GM21381 (cell line): ENCODE data around the gene FAM83F.

Source experiments
- ATAC-seq: cut with Tn5 transposase; IDR thresholded peaks from one replicate; pipeline ENCODE4 v1.9.1; 2021; ENCODE audit warnings: mild to moderate bottlenecking, moderate library complexity; ENCODE audit not compliant: unreplicated experiment

The FAM83F gene

GRCh38 chr22:40056154-40056553 is 61.4 kb downstream of the FAM83F start:
- no peak for ATAC-seq

DNA sequence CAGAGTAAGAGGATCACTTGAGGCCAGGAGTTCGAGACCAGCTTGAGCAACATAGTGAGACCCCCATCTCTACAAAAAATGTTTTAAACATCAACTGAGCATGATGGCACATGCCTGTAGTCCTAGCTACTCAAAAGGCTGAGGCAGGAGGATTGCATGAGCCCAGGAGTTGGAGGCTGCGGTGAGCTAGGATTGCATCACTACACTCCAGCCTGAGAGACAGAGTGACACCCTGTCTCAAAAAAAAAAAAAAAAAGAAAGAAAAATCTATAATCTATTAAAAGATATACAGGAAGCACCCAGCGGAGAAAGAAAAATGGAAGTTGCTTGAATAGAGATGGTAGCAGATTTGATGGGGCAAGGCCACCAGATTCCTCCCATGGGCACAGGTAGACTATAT is 61.8 kb downstream of the FAM83F start:
- ATAC-seq: no peak

GRCh38 chr22:40057652-40058051 is 62.9 kb downstream of the FAM83F start:
- ATAC-seq: no peak

GRCh38 chr22:40058265-40058664 is 63.5 kb downstream of the FAM83F start:
- no peak for ATAC-seq

- ATAC-seq: no peak
These were observed 71.2 kb downstream of the FAM83F start for GRCh38 chr22:40065981-40066380.

DNA sequence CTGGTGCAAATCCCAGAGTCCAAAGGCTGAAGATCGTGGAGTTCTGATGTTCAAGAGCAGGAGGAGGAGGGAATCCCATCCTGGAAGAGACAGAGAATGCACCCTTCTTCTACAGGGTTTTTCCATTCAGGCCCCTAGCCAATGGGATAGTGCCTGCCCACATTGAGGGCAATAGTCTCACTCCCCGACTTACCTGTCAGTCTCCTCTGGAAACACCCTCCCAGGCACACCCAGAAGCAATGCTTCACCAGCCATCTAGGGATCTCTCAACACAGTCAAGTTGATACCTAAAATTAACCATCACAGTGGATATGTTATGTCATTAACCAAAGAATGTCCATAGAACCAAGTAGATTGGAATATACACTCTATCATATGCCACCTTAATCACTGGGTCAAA is 72.9 kb downstream of the FAM83F start:
- no peak for ATAC-seq

GRCh38 chr22:40070701-40071100 is 75.9 kb downstream of the FAM83F start:
- no peak for ATAC-seq

- ATAC-seq: no peak
These were observed 77.0 kb downstream of the FAM83F start for GRCh38 chr22:40071720-40072119.

DNA sequence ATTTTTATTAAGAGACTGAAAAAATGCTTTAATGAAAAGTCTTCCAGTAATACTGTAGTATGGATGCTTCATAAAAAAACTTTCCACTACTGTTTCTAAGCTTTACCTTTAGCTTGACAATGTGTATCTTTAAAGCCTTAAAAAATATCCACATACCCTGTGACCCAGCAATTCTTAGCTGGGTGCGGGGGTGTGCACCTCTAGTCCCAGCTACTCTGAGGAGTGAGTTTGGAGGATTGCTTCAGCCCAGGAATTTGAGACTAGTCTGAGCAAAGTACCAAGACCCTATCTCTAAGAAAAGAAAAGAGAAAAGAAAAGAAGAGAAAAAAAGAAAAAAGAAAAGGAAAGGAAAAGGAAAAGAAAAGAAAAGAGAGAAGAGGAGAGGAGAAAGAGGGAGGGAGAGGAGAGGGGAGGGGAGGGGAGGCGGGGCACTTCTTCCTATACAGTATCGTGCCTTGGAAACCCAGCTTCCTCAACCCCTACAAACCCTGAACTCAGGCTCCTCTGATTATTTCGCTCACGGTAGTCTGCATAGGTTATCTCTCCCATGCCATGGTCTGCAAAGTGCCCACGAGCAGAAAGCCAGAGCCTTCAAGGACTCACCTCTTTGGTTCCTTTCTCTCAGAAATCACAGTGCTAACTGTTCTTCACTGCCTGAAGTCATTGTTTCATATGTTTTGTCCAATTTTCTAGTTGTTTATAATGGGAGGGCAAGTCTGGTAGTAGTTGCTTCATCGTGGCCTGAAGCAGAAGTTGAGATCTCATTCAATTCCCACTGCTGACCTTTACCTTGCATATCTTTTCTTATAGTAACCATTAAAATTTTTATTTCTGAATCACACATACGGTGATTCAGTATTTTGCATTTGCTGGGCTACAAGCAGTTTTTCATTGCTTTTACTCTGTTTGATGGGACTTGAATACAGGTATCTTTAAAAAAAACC is 82.2 kb downstream of the FAM83F start:
- ATAC-seq: no peak

- no peak for ATAC-seq
These were observed 82.9 kb downstream of the FAM83F start for GRCh38 chr22:40077646-40078016.

DNA sequence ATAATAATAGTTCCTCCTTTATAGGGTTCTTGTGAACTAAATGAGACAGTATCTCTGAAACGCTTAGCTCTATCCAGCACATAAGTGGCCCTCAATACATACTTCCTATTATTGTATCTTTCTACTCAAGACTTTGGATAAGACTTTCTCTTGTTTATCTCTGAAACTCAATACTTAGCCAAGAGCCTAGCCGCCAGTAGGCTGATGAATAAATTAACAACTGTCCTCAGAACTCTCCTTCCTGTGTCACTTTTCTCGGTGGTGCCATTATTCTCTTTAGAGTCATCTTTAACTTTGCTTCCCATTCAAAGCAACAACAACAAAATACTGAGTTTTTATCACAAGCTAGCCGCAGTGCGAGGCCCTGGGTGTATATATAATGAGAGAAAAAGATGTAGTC is 86.9 kb downstream of the FAM83F start:
- ATAC-seq: no peak

DNA sequence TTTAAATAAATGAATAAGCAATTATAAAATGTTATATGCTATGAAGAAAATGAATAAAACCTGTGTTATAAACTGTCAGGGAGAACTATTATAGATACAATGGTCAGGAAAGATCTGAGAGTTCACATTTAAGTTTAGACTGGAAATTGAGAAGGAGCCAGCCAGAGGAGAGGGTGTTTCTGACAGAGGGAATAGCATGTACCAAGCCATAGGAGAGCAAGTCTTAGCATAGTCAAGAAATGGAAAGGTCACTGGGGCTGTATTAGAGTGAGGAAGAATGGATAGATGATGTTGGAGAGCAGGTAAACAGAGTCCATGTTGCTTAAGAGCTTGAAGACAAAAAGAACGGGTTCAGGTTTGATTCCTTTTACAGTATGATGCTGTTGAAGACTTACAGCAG is 87.4 kb downstream of the FAM83F start:
- no peak for ATAC-seq

- ATAC-seq: no peak
These were observed 89.0 kb downstream of the FAM83F start for GRCh38 chr22:40083794-40084193.

- ATAC-seq: no peak
These were observed 89.5 kb downstream of the FAM83F start for GRCh38 chr22:40084246-40084645.

- no peak for ATAC-seq
These were observed 94.1 kb downstream of the FAM83F start for GRCh38 chr22:40088818-40089217.
